ENCODE data around the gene PGAM1.
A peak's percentile ranks its signal among the peaks of the same experiment; 100 is the strongest.
"Not testable (repeated sequence)": the region's sequence is repeated elsewhere in the genome, so short reads cannot be mapped to it uniquely, and the experiment has no call there.

The PGAM1 gene

GRCh38 chr10:97401455-97401919 is 24.5 kb upstream of the PGAM1 start:
- H3K4me2 ChIP-seq (ENCODE audit: low read depth, low read length), result peak overlapping the region; percentile 45; the same call in 1 of the 2 replicates
- peak overlapping the region; percentile 89; the same call in 1 of the 2 replicates for H3K27ac ChIP-seq (ENCODE audit: low read length)
- no peaks in the 10 kb centered on the region for H3K36me3 ChIP-seq (replicated peaks; ENCODE audit: insufficient read depth, low read length)
- TF ChIP-seq CTCF (IDR thresholded peaks at IDR 0.05; ENCODE audit: low read length) (no peak), EZH2 (optimal IDR thresholded peaks at IDR 0.05; ENCODE audit: low read depth, low read length) (no peak), EZH2phosphoT487 (IDR thresholded peaks at IDR 0.05; ENCODE audit: low read length) (no peak)
- peak overlapping the region; percentile 46 for H2AFZ ChIP-seq (ENCODE audit: low read length)
- H3F3A ChIP-seq (ENCODE audit: insufficient read depth, low read length), result peaks cover 11% of the 10 kb centered on the region; the same call in 1 of the 2 replicates
- H3K9ac ChIP-seq (ENCODE audit: low read length), result peak overlapping the region; percentile 97; the same call in 1 of the 2 replicates
- peaks cover 27% of the 10 kb centered on the region for H3K79me2 ChIP-seq (ENCODE audit: low read length)
- H3K9me2 ChIP-seq (replicated peaks; ENCODE audit: insufficient read depth, low read length), result no peaks in the 10 kb centered on the region
- no peaks in the 10 kb centered on the region for H4K20me1 ChIP-seq (ENCODE audit: insufficient read depth, low read length)
- no peaks in the 10 kb centered on the region for H3K27me3 ChIP-seq (replicated peaks; ENCODE audit: insufficient read depth, low read length)
- DNase-seq, result no peak
- no peaks in the 10 kb centered on the region for H3K4me1 ChIP-seq (ENCODE audit: low read length)
- no peaks in the 10 kb centered on the region for H3K9me3 ChIP-seq (replicated peaks; ENCODE audit: insufficient read depth, low read length)
- peak overlapping the region; percentile 93 for H3K4me3 ChIP-seq (ENCODE audit: low read length)

GRCh38 chr10:97404044-97404443 is 21.9 kb upstream of the PGAM1 start:
- Histone ChIP-seq H3K79me2 (ENCODE audit: low read length) (peaks cover 17% of the 10 kb centered on the region), H3K4me1 (ENCODE audit: low read length) (peaks cover 4% of the 10 kb centered on the region; the same call in 1 of the 2 replicates), H3K36me3 (replicated peaks; ENCODE audit: insufficient read depth, low read length) (no peaks in the 10 kb centered on the region), H2AFZ (ENCODE audit: low read length) (no peak overlapping the region), H3K27me3 (replicated peaks; ENCODE audit: insufficient read depth, low read length) (no peaks in the 10 kb centered on the region), H3K9me3 (replicated peaks; ENCODE audit: insufficient read depth, low read length) (no peaks in the 10 kb centered on the region), H3K4me2 (ENCODE audit: low read depth, low read length) (no peak overlapping the region), H3K9me2 (replicated peaks; ENCODE audit: insufficient read depth, low read length) (no peaks in the 10 kb centered on the region), H3F3A (ENCODE audit: insufficient read depth, low read length) (peaks cover 19% of the 10 kb centered on the region; the same call in 1 of the 2 replicates), H4K20me1 (ENCODE audit: insufficient read depth, low read length) (no peaks in the 10 kb centered on the region), H3K9ac (ENCODE audit: low read length) (no peak overlapping the region), H3K4me3 (ENCODE audit: low read length) (no peak overlapping the region), H3K27ac (ENCODE audit: low read length) (no peak overlapping the region)
- TF ChIP-seq CTCF (IDR thresholded peaks at IDR 0.05; ENCODE audit: low read length) (no peak), EZH2phosphoT487 (IDR thresholded peaks at IDR 0.05; ENCODE audit: low read length) (no peak), EZH2 (optimal IDR thresholded peaks at IDR 0.05; ENCODE audit: low read depth, low read length) (no peak)
- DNase-seq, result no peak

GRCh38 chr10:97406064-97406463 is 19.9 kb upstream of the PGAM1 start:
- H2AFZ ChIP-seq (ENCODE audit: low read length), result no peak overlapping the region

GRCh38 chr10:97406483-97406882 is 19.5 kb upstream of the PGAM1 start:
- H3K4me3 ChIP-seq (ENCODE audit: low read length); H3K9me2 ChIP-seq (replicated peaks; ENCODE audit: insufficient read depth, low read length); H3K79me2 ChIP-seq (ENCODE audit: low read length); H3F3A ChIP-seq (ENCODE audit: insufficient read depth, low read length); H2AFZ ChIP-seq (ENCODE audit: low read length); H3K27ac ChIP-seq (ENCODE audit: low read length); H3K9ac ChIP-seq (ENCODE audit: low read length); H3K36me3 ChIP-seq (replicated peaks; ENCODE audit: insufficient read depth, low read length); H3K27me3 ChIP-seq (replicated peaks; ENCODE audit: insufficient read depth, low read length); H3K4me1 ChIP-seq (ENCODE audit: low read length); H3K9me3 ChIP-seq (replicated peaks; ENCODE audit: insufficient read depth, low read length); H4K20me1 ChIP-seq (ENCODE audit: insufficient read depth, low read length); DNase-seq: not testable (repeated sequence)
- peak overlapping the region; percentile 77; the same call in 1 of the 2 replicates for H3K4me2 ChIP-seq (ENCODE audit: low read depth, low read length)

More at GRCh38 chr10:97406064-97406463, 19.9 kb upstream of the PGAM1 start:
- no peak overlapping the region for H3K27ac ChIP-seq (ENCODE audit: low read length)
- no peak overlapping the region for H3K4me3 ChIP-seq (ENCODE audit: low read length)
- no peaks in the 10 kb centered on the region for H3K27me3 ChIP-seq (replicated peaks; ENCODE audit: insufficient read depth, low read length)
- H3F3A ChIP-seq (ENCODE audit: insufficient read depth, low read length), result peaks cover 8% of the 10 kb centered on the region; the same call in 1 of the 2 replicates
- H3K9me3 ChIP-seq (replicated peaks; ENCODE audit: insufficient read depth, low read length), result no peaks in the 10 kb centered on the region
- no peaks in the 10 kb centered on the region for H3K9me2 ChIP-seq (replicated peaks; ENCODE audit: insufficient read depth, low read length)
- H3K36me3 ChIP-seq (replicated peaks; ENCODE audit: insufficient read depth, low read length), result no peaks in the 10 kb centered on the region
- peaks cover 4% of the 10 kb centered on the region; the same call in 1 of the 2 replicates for H3K4me1 ChIP-seq (ENCODE audit: low read length)
- TF ChIP-seq EZH2phosphoT487 (IDR thresholded peaks at IDR 0.05; ENCODE audit: low read length) (no peak), CTCF (IDR thresholded peaks at IDR 0.05; ENCODE audit: low read length) (no peak), EZH2 (optimal IDR thresholded peaks at IDR 0.05; ENCODE audit: low read depth, low read length) (no peak)
- no peaks in the 10 kb centered on the region for H3K79me2 ChIP-seq (ENCODE audit: low read length)
- no peak for DNase-seq
- no peak overlapping the region for H3K4me2 ChIP-seq (ENCODE audit: low read depth, low read length)
- H4K20me1 ChIP-seq (ENCODE audit: insufficient read depth, low read length), result no peaks in the 10 kb centered on the region
- H3K9ac ChIP-seq (ENCODE audit: low read length), result no peak overlapping the region
